Effector memory CD4-positive, alpha-beta T cell (primary cell): ENCODE data around the gene ATP23.

Source experiments
- DNase-seq, 3 donors: peaks; one replicate each; pipeline ENCODE4 v3.0.0-alpha.2; 2020
- H3K27ac ChIP-seq: 2 replicates; pipeline ENCODE4 v1.7.0; 2013; ENCODE audit warnings: mild to moderate bottlenecking, low read length, moderate library complexity; ENCODE audit not compliant: insufficient read depth, poor library complexity, severe bottlenecking
- H3K27me3 ChIP-seq: replicated peaks from 2 replicates; pipeline ENCODE4 v1.7.0; 2013; ENCODE audit warnings: mild to moderate bottlenecking, low read length; ENCODE audit not compliant: insufficient read depth, control insufficient read depth, poor library complexity, severe bottlenecking
- H3K36me3 ChIP-seq: 2 replicates; pipeline ENCODE4 v1.7.0; 2013; ENCODE audit warnings: mild to moderate bottlenecking, low read length, moderate library complexity; ENCODE audit not compliant: control insufficient read depth, insufficient read depth
- H3K4me1 ChIP-seq: 2 replicates; pipeline ENCODE4 v1.7.0; 2013; ENCODE audit warnings: low read length, mild to moderate bottlenecking; ENCODE audit not compliant: control insufficient read depth, insufficient read depth, poor library complexity, severe bottlenecking
- H3K4me3 ChIP-seq: 2 replicates; pipeline ENCODE4 v1.7.0; 2013; ENCODE audit warnings: low read length, low read depth, mild to moderate bottlenecking; ENCODE audit not compliant: insufficient read depth, poor library complexity, severe bottlenecking
- H3K9me3 ChIP-seq: 2 replicates; pipeline ENCODE4 v1.7.0; 2013; ENCODE audit warnings: mild to moderate bottlenecking, low read length, moderate library complexity; ENCODE audit not compliant: control insufficient read depth

Gene ATP23

DNA sequence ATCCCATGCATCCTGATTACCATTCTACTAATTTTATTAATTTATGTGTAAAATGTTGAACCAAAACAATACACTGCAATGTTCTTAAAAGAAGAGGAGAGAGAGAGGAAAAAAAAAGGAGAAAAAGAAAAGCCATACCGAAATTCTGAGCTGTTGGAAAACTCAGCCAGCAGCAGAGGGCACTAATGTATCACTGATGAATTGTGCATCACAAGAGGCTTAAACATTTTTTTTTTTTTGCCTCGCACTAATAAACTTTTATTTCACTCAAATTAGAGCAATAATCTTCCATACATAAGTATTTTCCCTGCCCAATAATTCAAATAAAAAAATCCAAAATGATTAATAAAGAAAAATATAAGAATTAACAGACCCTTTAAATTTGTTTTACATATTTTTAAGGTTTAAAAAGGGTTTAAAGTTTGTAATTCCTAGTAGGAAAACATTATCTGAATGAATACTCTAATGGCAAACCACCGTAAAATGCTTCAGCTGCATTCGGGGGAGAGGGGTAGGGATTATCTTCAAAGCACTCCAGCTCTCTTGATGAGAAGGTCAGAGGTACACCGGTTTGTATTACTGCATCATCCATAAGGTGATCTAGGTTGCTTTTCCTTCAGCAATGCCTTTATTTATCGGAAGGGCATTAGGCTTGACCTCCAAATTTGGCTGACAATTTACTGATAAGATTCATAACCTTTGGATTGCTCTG is 41.9 kb downstream of the ATP23 start:
- Histone ChIP-seq H3K36me3 (no peaks in the 10 kb centered on the region), H3K4me1 (no peaks in the 10 kb centered on the region), H3K27ac (no peak overlapping the region), H3K27me3 (no peaks in the 10 kb centered on the region), H3K9me3 (no peaks in the 10 kb centered on the region), H3K4me3 (no peak overlapping the region)
- no peak for DNase-seq

GRCh38 chr12:57983858-57984505 is 42.6 kb downstream of the ATP23 start:
- Histone ChIP-seq H3K9me3 (no peaks in the 10 kb centered on the region), H3K36me3 (no peaks in the 10 kb centered on the region), H3K4me1 (no peaks in the 10 kb centered on the region), H3K27me3 (no peaks in the 10 kb centered on the region), H3K27ac (no peak overlapping the region), H3K4me3 (no peak overlapping the region)
- no peak for DNase-seq

DNA sequence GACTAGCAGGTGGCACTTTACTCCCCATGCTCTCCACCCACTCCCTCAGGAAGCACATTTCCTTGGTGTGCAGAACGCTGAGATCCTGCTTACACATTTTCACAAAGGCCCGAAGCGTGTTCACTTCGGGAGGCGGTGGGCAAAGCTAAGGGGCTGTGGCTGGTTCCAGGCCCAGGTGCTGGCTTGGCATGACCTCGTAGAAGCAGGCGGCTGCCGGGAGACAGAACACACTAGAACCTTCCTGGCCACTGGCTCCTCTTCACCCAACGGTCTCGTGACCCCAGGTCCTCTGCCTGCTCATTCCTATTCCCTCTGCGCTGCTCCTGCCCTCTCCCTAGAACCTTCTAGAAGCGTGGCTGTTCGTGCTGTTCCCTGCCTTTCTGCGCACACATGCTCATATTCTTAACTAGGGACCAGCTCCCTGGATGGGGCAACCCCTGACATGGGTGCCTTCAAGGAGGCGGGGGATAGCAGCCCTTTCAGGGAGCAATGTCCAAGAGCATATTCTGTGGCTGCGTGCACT is 43.3 kb downstream of the ATP23 start:
- no peaks in the 10 kb centered on the region for H3K36me3 ChIP-seq
- H3K9me3 ChIP-seq: no peaks in the 10 kb centered on the region
- H3K27ac ChIP-seq: no peak overlapping the region
- no peak for DNase-seq
- H3K4me3 ChIP-seq: no peak overlapping the region
- no peaks in the 10 kb centered on the region for H3K4me1 ChIP-seq
- H3K27me3 ChIP-seq: no peaks in the 10 kb centered on the region

- Histone ChIP-seq H3K27ac (no peak overlapping the region), H3K4me1 (no peaks in the 10 kb centered on the region), H3K9me3 (no peaks in the 10 kb centered on the region), H3K4me3 (no peak overlapping the region), H3K27me3 (no peaks in the 10 kb centered on the region), H3K36me3 (no peaks in the 10 kb centered on the region)
- no peak for DNase-seq
These were observed 44.3 kb downstream of the ATP23 start for GRCh38 chr12:57985685-57986084.

DNA sequence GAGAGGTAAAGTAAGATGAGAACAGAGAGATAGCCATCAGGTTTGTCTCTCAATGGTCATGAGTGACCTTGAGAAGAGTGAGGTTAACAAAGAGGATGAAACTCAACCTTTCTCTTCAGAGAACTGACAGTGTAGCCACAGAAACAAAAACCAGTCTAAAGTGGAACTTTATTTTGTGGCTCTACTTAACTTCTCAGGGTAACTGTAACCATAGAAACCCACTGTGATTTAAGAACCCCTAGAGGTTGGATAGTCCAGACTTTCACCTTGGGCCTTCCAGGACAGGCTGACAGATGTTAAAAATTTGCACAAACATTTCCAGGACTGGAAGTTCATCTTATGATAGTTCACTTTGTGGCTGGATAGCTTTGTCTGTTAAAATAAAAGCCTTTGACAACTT is 48.5 kb downstream of the ATP23 start:
- Histone ChIP-seq H3K27ac (no peak overlapping the region), H3K27me3 (no peaks in the 10 kb centered on the region), H3K36me3 (no peaks in the 10 kb centered on the region), H3K9me3 (no peaks in the 10 kb centered on the region), H3K4me3 (no peak overlapping the region), H3K4me1 (no peaks in the 10 kb centered on the region)
- DNase-seq: no peak

DNA sequence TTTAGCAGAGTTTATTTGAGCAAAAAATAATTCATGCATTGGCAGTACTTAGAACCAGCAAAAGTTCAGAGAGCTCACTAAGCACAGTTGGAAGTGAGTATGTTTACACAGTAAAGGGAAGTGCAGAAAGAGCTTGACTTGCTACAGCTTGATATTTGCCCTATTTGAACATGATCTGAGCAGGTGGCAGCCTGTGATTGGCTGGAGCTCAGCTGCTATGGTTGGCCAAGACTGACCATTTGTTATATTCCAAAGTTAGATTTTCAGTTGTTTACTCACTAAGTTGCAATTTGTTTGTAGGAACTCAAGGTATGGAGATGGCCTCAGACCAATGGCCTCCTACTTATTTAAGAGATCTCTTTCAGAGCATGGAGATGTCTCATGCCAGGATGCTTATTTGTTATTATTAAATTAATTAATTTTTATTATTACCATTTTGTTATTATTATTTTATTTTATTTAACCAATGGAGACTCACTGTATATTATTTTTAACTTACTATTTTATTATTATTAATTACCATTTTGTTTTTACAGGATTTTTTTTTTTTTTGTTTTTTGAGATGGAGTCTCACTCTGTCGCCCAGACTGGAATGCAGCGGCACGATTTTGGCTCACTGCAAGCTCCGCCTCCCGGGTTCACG is 49.0 kb downstream of the ATP23 start:
- Histone ChIP-seq H3K27ac (no peak overlapping the region), H3K9me3 (no peaks in the 10 kb centered on the region), H3K27me3 (no peaks in the 10 kb centered on the region), H3K4me1 (no peaks in the 10 kb centered on the region), H3K4me3 (no peak overlapping the region), H3K36me3 (no peaks in the 10 kb centered on the region)
- no peak for DNase-seq

DNA sequence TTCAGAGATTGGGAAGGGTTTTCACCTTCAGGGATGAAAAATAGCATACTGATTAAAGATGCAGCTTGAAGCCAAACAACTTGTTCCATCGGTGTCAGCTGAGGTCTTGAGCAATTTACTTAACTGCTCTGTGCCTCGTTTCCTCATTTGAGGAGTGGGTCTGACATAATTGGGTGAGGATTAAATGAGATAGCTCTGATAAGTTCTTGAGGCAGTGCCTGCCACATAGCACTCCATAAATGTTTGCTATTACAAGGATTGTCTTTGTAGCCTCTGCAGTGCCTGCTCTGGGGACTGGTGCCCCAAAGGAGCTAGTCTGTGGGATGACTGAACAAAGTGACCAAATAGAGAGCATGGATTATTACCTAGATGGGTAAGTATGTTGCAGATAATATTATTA is 50.6 kb downstream of the ATP23 start:
- Histone ChIP-seq H3K9me3 (peaks cover 6% of the 10 kb centered on the region), H3K4me3 (no peak overlapping the region), H3K27ac (no peak overlapping the region), H3K27me3 (no peaks in the 10 kb centered on the region), H3K4me1 (no peaks in the 10 kb centered on the region), H3K36me3 (no peaks in the 10 kb centered on the region)
- no peak for DNase-seq

- Histone ChIP-seq H3K27ac (no peak overlapping the region), H3K36me3 (no peaks in the 10 kb centered on the region), H3K4me1 (no peaks in the 10 kb centered on the region), H3K9me3 (peaks cover 15% of the 10 kb centered on the region), H3K27me3 (no peaks in the 10 kb centered on the region), H3K4me3 (no peak overlapping the region)
- DNase-seq: no peak
These were observed 51.7 kb downstream of the ATP23 start for GRCh38 chr12:57993030-57993429.

DNA sequence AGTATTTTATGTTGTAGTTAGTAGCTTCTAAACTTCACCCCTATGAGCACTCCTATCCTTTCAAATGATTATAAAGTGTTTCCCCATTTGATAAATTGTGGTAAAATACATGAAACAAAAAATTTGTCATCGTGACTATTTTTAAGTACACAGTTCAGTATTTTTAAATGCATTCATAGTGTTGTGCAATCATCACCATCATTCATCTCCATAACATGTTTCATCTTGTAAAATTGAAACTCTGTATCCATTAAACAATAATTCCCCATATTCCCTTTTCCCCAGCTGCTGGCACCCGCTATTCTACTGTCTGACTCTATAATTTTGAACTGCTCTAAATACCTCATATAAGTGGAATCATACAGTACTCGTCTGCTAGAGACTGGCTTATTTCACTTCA is 52.5 kb downstream of the ATP23 start:
- H3K4me1 ChIP-seq: no peaks in the 10 kb centered on the region

DNA sequence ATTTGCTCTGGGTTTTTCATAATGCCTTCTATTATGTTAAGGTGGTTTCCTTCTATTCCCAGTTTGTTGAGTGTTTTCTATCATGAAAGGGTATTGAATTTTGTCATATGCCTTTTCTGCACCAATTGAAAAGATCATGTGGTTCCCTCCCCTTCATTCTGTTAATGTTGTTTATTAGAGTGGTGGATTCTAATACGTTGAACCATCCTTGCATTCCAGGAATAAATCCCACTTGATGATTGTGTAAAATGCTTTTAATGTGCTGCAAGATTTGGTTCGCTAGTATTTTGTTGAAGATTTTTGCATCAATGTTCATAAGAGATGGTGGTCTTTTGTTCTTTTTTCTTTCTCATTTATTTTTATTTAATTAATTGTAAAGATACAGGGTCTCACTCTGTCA is 55.2 kb downstream of the ATP23 start:
- Histone ChIP-seq H3K4me1 (no peaks in the 10 kb centered on the region), H3K36me3 (no peaks in the 10 kb centered on the region), H3K4me3 (no peak overlapping the region), H3K27ac (no peak overlapping the region), H3K9me3 (peaks cover 18% of the 10 kb centered on the region), H3K27me3 (no peaks in the 10 kb centered on the region)
- DNase-seq: no peak

More for the DNA sequence above, 52.5 kb downstream of the ATP23 start:
- no peaks in the 10 kb centered on the region for H3K27me3 ChIP-seq
- H3K9me3 ChIP-seq: peaks cover 18% of the 10 kb centered on the region
- no peak for DNase-seq
- no peaks in the 10 kb centered on the region for H3K36me3 ChIP-seq
- H3K4me3 ChIP-seq: no peak overlapping the region
- H3K27ac ChIP-seq: no peak overlapping the region
